Activated CD8-positive, alpha-beta memory T cell treated with anti-CD3 and anti-CD28 coated beads, Interleukin-2, amount 50 U/mL, for 24 hours (primary cell): ENCODE data around the gene MMP25.

ENCODE experiments used
- DNase-seq: peaks from one replicate; pipeline ENCODE4 v3.0.0-alpha.2; 2020; ENCODE audit errors: extremely low read depth

Gene MMP25

DNA sequence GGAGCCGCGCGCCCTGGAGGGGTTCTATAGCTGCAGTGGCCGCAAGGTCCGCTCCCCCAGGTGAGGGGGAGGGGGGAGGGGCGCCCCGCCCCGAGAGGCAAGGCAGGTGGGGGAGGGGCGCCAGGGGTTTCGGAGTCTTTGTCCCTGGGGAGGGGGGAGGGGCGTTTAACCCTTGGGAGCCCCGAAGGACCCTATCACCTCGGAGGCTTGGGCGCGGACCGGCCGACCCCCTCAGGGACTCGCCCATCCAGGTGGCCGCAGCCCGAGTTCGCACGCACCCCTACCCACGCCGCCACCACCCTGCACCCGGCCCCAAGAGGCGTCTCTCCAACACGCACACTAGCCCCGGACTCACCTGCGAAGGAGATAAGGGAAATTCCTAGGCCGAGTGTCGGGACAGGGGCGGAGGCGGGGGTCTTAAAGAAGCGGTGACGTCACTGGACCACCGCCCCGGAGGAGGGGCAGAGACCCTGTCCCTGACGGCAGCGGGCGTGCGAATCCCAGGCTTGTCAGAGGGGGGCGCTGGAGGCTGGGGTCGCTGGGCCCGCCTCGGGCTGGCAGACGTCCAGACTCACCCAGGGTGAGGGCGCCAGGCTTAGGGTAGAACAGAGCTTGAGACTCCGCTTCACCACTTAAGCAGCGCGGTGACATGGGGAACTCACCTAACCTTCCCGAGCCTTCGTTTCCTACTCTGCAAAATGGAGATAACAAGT is 28.4 kb upstream of the MMP25 start, which contains the start of gene CLDN6:
TSS of gene CLDN6 (minus strand) at position 390 of the 713 bp plus-strand sequence. CDS start 2,162 bp downstream, outside the sequence.
- no peak for DNase-seq

DNA sequence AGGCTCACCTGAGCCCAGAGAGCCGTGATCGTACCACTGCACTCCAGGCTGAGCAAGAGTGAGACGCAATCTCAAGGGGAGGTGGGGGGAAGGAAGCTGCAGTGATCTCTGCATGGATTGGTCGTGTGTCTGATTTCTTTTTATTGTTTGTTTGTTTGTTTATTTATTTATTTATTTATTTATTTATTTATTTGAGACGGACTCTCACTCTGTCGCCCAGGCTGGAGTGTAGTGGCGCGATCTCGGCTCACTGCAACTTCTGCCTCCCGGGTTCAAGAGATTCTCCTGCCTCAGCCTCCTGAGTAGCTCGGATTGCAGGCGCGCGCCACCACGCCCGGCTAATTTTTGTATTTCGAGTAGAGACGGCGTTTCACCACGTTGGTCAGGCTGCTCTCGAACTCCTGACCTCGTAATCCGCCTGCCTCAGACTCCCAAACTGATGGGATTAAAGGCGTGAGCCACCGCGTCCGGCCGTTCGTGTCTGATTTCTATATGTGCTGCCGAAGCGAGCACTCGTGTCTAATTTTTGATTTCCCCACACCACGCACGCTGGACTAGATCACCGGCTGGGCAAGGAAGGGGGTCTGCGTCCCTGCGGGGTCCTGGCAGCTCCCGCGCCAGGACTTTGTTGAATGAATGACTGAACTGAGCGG is 26.6 kb upstream of the MMP25 start:
- no peak for DNase-seq

DNA sequence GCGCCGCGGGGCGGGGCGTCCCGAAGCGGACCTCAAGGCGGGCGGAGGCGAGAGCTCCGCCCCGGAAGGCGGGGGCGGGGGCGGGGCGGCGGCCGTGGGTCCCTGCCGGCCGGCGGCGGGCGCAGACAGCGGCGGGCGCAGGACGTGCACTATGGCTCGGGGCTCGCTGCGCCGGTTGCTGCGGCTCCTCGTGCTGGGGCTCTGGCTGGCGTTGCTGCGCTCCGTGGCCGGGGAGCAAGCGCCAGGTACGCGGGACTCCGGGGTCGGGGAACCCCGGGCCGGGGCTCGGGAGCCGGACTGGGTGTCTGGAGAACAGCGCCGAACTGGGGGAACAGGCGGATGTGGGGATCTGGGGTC is 26.1 kb upstream of the MMP25 start, which contains the start of gene TNFRSF12A:
TSS of gene TNFRSF12A (plus strand) at position 122 of the 357 bp plus-strand sequence. CDS start at position 152, 30 bp downstream.
- no peak for DNase-seq

DNA sequence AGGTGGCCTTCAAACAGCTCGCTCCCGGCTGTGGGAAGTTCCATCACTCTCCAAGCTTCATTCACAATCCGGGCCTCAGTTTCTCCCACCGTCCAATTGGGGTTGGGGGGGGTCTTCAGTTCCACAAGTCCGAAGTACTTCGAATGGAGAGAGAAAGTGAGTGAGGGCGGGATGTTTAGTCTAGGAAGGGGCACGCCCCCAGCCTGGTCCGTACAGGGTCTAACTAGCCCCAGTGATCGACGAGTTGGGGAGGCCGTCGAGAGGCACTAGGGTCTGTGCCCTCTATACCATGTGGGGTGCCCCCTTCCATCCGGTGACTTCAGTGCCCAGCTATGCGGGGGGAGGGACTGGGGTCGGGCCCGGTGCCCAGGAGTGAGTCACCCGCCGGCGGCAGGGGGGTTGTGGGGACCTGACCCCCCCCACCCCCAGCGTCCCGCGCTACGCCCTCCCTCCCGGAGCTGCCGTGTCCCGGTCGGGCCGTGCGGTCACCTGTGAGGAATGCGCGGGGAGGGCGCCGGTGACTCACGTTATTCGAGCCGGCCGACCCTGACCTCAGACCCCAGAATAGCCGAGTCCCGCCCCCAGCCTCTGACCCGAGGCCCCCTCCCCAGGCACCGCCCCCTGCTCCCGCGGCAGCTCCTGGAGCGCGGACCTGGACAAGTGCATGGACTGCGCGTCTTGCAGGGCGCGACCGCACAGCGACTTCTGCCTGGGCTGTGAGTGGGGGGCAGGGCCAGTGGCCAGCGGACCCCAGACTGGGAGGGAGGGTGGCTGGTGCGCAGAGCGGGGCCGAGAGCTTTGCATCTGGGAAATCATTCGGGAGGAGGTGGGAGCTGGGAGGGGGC is 25.5 kb upstream of the MMP25 start:
- no peak for DNase-seq

DNA sequence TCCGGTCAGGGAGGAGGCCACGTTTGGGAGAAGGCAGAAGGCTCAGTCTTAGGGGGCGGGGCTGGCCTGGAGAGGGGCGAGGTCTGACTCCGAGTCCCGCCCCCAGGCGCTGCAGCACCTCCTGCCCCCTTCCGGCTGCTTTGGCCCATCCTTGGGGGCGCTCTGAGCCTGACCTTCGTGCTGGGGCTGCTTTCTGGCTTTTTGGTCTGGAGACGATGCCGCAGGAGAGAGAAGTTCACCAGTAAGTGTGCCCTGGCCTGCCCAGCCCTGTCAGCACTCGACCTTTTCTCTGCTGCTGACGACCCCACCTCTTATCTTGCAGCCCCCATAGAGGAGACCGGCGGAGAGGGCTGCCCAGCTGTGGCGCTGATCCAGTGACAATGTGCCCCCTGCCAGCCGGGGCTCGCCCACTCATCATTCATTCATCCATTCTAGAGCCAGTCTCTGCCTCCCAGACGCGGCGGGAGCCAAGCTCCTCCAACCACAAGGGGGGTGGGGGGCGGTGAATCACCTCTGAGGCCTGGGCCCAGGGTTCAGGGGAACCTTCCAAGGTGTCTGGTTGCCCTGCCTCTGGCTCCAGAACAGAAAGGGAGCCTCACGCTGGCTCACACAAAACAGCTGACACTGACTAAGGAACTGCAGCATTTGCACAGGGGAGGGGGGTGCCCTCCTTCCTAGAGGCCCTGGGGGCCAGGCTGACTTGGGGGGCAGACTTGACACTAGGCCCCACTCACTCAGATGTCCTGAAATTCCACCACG is 24.7 kb upstream of the MMP25 start:
- peak; percentile 61 for DNase-seq

DNA sequence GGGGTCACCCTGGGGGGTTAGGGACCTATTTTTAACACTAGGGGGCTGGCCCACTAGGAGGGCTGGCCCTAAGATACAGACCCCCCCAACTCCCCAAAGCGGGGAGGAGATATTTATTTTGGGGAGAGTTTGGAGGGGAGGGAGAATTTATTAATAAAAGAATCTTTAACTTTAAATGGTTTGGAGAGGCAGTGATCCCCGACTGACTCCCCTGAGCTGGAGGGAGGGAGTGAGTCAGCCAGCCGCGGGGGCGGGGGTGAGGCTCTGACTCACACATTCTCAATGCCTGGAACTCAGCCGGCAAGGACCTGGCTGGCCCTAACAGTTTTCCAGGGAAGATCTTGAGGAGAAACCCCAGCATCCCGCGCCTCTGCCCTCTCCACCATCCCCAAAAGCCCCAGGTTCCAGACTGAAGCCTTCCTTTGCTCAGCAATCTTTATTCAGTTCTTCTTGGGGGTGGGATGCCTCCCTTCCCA is 24.1 kb upstream of the MMP25 start:
- DNase-seq: peak; percentile 78

- no peak for DNase-seq
Measured at GRCh38 chr16:3022684-3023414, 23.5 kb upstream of the MMP25 start.

DNA sequence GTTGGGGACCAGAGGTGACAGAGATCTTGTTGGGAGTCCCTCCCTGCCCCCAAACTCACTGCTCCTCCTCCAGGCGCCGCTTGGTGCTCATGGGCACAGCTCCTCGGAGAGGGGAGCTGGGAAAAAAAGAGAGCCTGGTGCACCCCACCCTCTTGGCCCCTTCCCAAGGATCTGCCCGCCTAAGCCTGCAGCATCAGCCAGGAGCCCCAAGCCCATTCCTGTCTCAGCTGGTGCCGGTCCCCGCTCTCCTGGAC is 23.0 kb upstream of the MMP25 start:
- no peak for DNase-seq

GRCh38 chr16:3023669-3024478 is 22.5 kb upstream of the MMP25 start, which contains the start of the genes HCFC1R1 and THOC6:
Gene HCFC1R1, minus strand, starts transcription at chr16:3023942. Its CDS starts 1 bp downstream, at chr16:3023941.
Gene THOC6, plus strand, starts transcription at chr16:3024035. Its CDS starts 292 bp downstream, at chr16:3024327.
- DNase-seq: peak; percentile 90

- no peak for DNase-seq
Measured at GRCh38 chr16:3025032-3026002, 21.0 kb upstream of the MMP25 start.

GRCh38 chr16:3026003-3026378 is 20.4 kb upstream of the MMP25 start:
- no peak for DNase-seq

GRCh38 chr16:3026609-3027488 is 19.5 kb upstream of the MMP25 start:
- DNase-seq: no peak

DNA sequence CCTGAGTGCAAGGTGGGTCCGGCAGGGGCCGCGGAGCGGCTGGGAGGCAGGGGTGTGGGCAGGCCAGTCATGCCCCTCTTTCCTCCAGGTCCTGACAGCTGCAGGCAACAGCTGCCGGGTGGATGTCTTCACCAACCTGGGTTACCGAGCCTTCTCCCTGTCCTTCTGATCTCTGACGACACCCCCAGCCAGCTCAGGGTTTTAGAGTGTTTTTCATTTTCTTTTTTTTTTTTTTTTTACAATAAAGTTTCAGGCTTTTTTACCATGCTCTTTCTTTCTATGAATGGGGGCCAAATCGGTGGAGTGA is 18.9 kb upstream of the MMP25 start:
- DNase-seq: no peak

DNA sequence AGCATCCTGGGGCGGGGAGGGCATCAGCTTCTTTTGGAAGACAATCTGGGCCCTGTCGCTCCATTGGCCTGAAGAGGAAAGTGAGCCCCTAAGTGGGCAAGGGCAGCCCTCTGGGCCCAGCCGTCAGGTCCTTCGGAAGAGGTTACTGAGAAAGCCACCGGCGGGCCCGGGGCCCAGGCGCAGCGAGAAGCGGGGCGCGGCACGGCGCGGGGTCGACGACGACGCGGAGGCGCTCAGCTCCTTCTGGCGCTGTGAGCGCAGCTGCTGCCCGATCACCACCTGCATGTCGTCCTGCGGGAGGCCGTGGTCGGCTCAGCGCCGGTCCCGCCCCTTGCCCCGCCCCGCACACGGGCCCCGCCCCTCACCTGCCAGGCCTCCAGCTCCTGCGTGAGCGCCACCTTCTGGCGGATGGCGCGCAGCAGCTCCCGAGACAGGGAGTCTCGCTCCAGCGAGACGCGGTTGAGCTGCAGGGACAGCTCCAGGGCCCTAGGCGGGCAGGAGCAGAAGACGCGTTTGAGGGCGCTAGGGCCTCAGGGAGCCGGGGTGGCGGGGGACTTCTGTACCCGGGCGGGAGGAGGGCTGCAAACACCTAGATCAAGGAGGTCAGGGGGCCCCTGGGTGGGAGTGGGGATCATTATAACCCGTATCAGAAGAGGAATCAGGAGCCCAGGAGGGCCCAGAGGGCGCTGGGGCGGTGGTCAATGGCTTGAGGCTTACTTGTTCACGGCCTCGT is 18.2 kb upstream of the MMP25 start:
- DNase-seq: peak; percentile 56

GRCh38 chr16:3028716-3029319 is 17.5 kb upstream of the MMP25 start:
- no peak for DNase-seq

DNA sequence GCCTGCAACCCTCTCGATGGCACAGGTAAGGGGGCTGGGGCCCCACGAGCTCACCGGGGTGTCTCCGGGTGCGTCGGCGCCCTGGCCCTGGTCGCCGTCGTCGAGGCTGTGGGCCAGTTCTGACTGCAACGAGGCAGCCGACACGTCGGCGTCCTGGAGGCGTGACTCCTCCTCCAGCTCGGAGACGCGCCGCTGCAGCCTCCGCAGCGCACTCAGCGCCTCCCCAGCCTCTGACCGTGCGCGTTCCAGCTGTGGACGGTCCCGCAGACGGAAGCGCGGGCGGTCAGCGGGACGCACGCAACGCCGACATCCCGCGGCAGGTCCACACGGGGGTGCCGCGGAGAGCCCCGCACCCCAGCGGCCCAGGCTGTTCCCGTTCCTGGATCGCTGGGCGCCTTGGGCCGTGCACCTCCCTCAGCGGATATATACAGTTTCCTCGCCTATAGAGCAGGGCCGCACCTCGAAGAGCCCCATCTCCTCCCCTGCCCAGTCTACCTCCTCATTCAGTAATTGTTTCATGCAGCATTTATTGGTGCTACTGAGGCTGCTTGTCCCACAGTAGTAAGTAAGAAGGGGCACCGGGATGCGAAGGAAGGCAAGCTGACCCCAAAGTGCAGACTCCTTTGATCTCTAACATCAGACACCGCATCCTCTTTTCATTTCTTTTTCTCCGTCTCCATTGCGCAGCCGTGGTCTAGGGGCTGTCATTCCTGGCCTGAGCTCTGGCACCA is 16.7 kb upstream of the MMP25 start:
- no peak for DNase-seq
